Measurements from ENCODE around the gene SLC13A5.
"Not testable (repeated sequence)": the region's sequence is repeated elsewhere in the genome, so short reads cannot be mapped to it uniquely, and the experiment has no call there.

The SLC13A5 gene

GRCh38 chr17:6661464-6661848 lies 51.7 kb downstream of the SLC13A5 start:
- DNase-seq (ENCODE audit: low read depth in 2 of 2) = no peak

GRCh38 chr17:6660805-6661463 lies 52.2 kb downstream of the SLC13A5 start:
- DNase-seq (ENCODE audit: low read depth in 2 of 2) = no peak

- DNase-seq (ENCODE audit: low read depth in 2 of 2) = no peak
Measured at GRCh38 chr17:6660101-6660500, 53.1 kb downstream of the SLC13A5 start.

- not testable (repeated sequence) for DNase-seq (ENCODE audit: low read depth in 2 of 2)
Measured at GRCh38 chr17:6658411-6658810, 54.8 kb downstream of the SLC13A5 start.

GRCh38 chr17:6657633-6658287 lies 55.4 kb downstream of the SLC13A5 start:
- no peak for DNase-seq (ENCODE audit: low read depth in 2 of 2)

- peak; percentile 44 to 51 for DNase-seq (ENCODE audit: low read depth in 2 of 2)
Measured at GRCh38 chr17:6656797-6657632, 56.2 kb downstream of the SLC13A5 start.

- not testable (repeated sequence) for DNase-seq (ENCODE audit: low read depth in 2 of 2)
Measured at GRCh38 chr17:6655732-6656361, 57.3 kb downstream of the SLC13A5 start.

- no peak for DNase-seq (ENCODE audit: low read depth in 2 of 2)
Measured at GRCh38 chr17:6654841-6655731, 58.1 kb downstream of the SLC13A5 start.

- no peak for DNase-seq (ENCODE audit: low read depth in 2 of 2)
Measured at GRCh38 chr17:6651919-6652452, 61.2 kb downstream of the SLC13A5 start.

- peak; percentile 91 to 94 for DNase-seq (ENCODE audit: low read depth in 2 of 2)
Measured at GRCh38 chr17:6651354-6651918, 61.7 kb downstream of the SLC13A5 start, which contains the start of the genes C17orf100 and MED31. C17orf100 (plus strand) TSS chr17:6651762; CDS start chr17:6651914, 152 bp downstream. MED31 (minus strand) TSS chr17:6651605; CDS start chr17:6651528, 77 bp downstream.

- no peak for DNase-seq (ENCODE audit: low read depth in 2 of 2)
Measured at GRCh38 chr17:6648181-6648580, 65.0 kb downstream of the SLC13A5 start.

- no peak for DNase-seq (ENCODE audit: low read depth in 2 of 2)
Measured at GRCh38 chr17:6643451-6644125, 69.6 kb downstream of the SLC13A5 start.

GRCh38 chr17:6642592-6642991 lies 70.6 kb downstream of the SLC13A5 start:
- no peak for DNase-seq (ENCODE audit: low read depth in 2 of 2)

GRCh38 chr17:6641247-6641863 lies 71.8 kb downstream of the SLC13A5 start:
- no peak for DNase-seq (ENCODE audit: low read depth in 2 of 2)

GRCh38 chr17:6640536-6641246 lies 72.5 kb downstream of the SLC13A5 start, which contains the start of the genes KIAA0753 and TXNDC17:
KIAA0753 (minus strand) TSS chr17:6640711; CDS start chr17:6635103, 5,608 bp downstream.
TXNDC17 (plus strand) TSS chr17:6641060; CDS start chr17:6641083, 23 bp downstream.
- peak; percentile 90 to 93 for DNase-seq (ENCODE audit: low read depth in 2 of 2)

- no peak for DNase-seq (ENCODE audit: low read depth in 2 of 2)
Measured at GRCh38 chr17:6639586-6640535, 73.3 kb downstream of the SLC13A5 start.

- no peak for DNase-seq (ENCODE audit: low read depth in 2 of 2)
Measured at GRCh38 chr17:6639014-6639585, 74.1 kb downstream of the SLC13A5 start.

Measured in stimulated activated CD4-positive, alpha-beta T cell treated with anti-CD3 and anti-CD28 coated beads, Interleukin-15, amount 100 ng/mL, for 48 hours (primary cell).